NCI-H128 (cell line): ENCODE results near the gene PRDX3.

Experiments used
- DNase-seq: peaks from one replicate; lab custom pipeline; 2025; ENCODE audit not compliant: unreplicated experiment; lab: John Stamatoyannopoulos, UW

The PRDX3 gene

DNA sequence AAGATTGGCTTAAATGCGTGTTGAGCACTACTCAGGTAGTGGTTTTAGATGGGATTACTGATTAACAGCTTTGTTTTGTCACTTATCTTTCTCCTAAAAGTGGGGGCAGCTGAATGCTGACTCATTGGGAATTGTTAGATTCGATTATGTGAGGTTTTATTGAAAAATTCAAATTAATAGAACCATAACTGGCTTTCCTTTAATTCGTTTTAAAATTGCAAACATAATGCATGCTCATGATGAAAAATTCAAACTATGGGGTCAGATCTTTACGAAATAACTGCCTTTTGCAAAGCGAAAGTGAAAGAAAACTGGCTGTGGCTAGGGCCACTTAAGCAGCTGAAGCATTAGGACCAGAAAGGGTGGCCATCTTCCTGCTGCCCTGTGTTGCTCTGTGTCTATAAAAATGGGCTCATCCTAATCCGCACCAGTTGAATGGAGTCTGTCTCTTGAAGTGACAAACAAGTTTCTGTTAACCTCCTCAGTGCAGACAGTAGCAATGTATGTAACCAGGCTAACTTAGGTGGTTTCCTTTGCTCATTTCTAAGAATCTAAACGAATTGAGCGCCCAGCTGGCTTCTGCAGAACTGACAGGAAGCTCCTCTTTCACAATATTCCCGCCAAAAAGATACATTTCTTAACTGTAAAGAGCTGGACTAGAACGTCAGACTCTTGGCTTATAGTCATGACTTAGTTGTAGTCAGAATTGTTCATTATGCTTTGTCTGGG is 46.9 kb downstream of the PRDX3 start:
- no peak for DNase-seq

GRCh38 chr10:119129721-119130120 is 48.9 kb downstream of the PRDX3 start:
- no peak for DNase-seq

- DNase-seq = no peak
Observed at GRCh38 chr10:119125942-119126341, 52.7 kb downstream of the PRDX3 start.

DNA sequence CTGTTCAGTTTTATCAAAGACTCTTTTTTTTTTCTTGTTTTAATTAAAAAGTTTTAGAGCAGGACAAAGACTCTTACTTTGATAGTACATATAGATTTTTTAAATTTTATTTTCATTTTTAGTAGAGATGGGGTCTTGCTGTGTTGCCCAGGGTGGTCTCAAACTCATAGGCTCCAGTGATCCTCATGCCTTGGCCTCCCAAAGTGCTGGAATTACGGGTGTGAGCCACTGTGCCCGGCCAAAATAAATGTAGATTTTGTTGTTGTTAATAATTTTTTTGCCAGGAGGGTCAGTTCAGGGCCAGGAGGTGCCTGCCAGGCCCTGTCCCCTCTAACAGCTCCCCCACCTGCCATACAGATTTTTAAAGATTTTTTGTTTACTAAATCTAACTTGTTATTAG is 57.7 kb downstream of the PRDX3 start:
- DNase-seq = no peak

DNA sequence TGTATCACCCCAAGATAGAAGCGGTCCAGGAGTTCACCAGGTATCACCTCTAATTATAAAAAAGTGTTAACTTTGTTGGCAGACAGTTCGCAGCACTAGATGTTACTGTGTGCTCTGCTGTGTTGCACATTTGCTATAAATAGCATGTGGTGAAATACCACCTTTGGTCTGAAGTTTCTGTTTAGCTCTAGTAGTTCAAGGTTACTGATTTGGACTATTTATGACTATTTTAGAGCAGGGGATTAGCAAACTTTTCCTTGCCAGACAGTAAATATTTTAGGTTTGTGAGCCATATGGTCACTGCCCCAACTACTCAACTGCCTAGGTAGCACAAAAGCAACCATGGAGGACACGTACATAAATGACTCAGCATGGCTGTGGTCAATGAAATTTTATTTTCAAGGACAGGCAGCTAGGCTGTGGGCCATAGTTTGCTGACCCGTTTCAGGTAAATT is 58.2 kb downstream of the PRDX3 start:
- DNase-seq = no peak

- no peak for DNase-seq
Observed at GRCh38 chr10:119119400-119119799, 59.2 kb downstream of the PRDX3 start.

DNA sequence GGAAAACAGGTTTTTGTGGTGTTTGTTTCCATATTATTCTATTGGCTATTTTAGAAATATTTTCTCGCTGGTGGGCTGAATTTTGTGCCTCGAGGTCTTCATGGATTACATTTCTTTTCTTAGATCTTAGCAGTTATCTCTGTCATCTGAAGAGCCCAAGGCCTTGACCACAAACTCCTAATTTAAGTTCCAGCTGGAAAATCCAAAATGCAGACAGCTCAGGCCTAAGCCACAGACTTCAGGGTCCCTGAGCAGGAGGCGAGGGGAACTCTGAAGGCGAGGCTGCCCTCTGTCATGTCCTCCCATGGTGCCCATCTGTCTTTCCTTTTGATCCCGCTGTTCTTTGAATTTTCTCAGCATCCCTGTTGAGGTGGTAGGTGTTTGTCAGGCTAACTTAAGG is 60.4 kb downstream of the PRDX3 start:
- DNase-seq = no peak
